Urinary bladder (tissue), 4 donors: Measurements from ENCODE around the gene FKBP1B. TPM values are rescaled to one million over a fixed set of nuclear protein-coding genes. Genes with fewer than 3 reads are reported as not detected.
"Not testable (repeated sequence)": the region's sequence is repeated elsewhere in the genome, so short reads cannot be mapped to it uniquely, and the experiment has no call there.

Experiments
- DNase-seq: peaks from one replicate; pipeline ENCODE4 v3.0.0-alpha.2; 2015; ENCODE audit errors: extremely low spot score
- H3K27ac ChIP-seq: one replicate; pipeline ENCODE4 v1.5.1; 2013; ENCODE audit warnings: low read depth, mild to moderate bottlenecking, moderate library complexity
- H3K36me3 ChIP-seq: one replicate; pipeline ENCODE4 v1.6.1; 2013; ENCODE audit warnings: mild to moderate bottlenecking, moderate library complexity; ENCODE audit not compliant: insufficient read depth
- H3K4me1 ChIP-seq: one replicate; pipeline ENCODE4 v1.6.1; 2013; ENCODE audit warnings: mild to moderate bottlenecking, moderate library complexity; ENCODE audit not compliant: insufficient read depth
- H3K4me3 ChIP-seq: one replicate; pipeline ENCODE4 v1.5.1; 2013; ENCODE audit warnings: low read depth, low read length
- WGBS: extraction: QIAGEN DNeasy Blood & Tissue Kit; methylation state at CpG from one replicate; pipeline ENCODE4 v1.1.7; 2013; 5-methylcytosine and 5-hydroxymethylcytosine counted together
- polyA plus RNA-seq: library from polyadenylated mRNA; stranded (reverse); fragments of 200-250 nt; gene quantifications from one replicate; pipeline ENCODE4 v1.2.3, GENCODE V29; 2013
- total RNA-seq: library from RNA; depleted of rRNA; stranded (reverse); fragments of >200 nt; gene quantifications from one replicate; pipeline ENCODE4 v1.2.3, GENCODE V29; 2014
- donor health status: healthy with polysubstance abuse.
- donor health status: healthy.

FKBP1B gene
- total and polyA plus RNA-seq, 2 donors, result 5.1 to 10.5 TPM

DNA sequence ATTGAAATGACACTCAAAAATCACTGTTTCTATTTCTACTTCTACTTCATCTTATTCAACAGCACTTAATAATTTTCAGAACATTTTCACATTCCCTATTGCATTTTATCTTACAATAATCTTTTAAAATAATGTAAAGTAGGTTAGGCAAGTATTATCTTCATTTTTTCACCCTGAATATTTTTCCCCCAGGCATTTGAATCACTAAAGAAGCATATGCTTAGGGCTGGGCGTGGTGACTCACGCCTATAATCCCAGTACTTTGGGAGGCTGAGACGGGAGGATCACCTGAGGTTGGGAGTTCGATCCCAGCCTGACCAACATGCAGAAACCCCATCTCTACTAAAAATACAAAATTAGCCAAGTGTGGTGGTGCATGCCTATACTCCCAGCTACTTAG lies 9.0 kb upstream of the FKBP1B start:
- 97% methylated on average over 4 of the region's 4 CpGs for WGBS
- no peaks in the 10 kb centered on the region for H3K36me3 ChIP-seq
- H3K4me1 ChIP-seq, result no peaks in the 10 kb centered on the region
- H3K4me3 ChIP-seq, result no peak overlapping the region
- no peak for DNase-seq
- no peak overlapping the region for H3K27ac ChIP-seq

DNA sequence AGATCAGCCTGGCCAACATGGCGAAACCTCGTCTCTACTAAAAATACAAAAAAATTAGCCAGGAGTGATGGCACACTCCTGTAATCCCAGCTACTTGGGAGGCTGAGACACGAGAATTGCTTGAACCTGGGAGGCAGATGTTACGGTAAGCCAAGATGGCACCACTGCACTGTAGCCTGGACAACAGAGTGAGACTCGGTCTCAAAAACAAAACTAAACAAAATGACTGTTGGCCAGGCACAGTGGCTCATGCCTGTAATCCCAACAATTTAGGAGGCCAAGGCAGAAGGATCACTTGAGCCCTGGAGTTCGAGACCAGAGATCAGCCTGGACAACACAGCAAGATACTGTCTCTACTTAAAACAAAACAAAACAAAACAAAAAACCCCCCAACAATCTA lies 6.4 kb upstream of the FKBP1B start:
- not testable (repeated sequence) for DNase-seq, H3K4me3 ChIP-seq, H3K4me1 ChIP-seq, H3K27ac ChIP-seq, H3K36me3 ChIP-seq
- 96% methylated on average over 6 of the region's 6 CpGs for WGBS

DNA sequence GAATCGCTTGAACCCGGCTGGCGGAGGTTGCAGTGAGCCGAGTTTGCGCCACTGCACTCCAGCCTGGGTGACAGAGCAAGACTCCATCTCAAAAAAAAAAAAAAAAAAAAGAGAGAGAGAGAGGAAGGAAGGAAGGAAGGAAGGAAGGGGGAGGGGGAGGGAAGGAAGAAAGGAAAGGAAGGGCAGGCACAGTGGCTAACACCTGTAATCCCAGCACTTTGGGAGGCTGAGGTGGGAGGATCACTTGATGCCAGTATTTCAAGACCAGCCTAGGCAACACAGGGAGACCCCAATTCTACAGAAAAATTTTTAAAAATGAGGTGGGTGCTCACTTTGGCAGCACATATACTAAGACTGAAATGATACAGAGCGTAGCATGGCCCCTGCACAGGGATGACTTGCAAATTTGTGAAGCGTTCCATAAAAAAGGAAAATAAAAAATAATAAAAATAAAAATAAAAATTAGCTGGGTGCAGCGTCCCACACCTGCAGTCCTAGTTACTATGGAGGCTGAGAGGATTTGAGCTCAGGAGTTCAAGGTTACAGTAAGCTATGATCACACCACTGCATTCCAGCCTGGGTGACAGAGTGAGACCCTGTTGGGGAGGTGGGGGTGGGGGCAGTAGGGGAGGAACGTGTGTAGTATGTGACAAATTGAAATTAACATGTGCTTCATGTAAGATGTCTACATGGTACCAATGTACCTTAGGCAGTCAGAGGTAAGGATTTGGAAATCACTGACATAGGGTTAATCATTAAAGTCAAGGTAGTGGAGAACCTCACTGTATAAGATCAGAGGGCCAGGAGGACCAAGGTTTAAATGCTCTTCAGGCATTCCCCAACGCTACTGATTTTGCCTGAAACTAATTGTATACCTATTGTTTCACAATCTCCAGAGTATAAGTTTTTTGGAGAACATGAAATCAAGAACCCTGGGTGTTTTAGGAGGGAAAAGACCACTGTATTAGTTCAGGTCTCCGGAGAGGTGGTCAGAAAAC lies 3.7 kb upstream of the FKBP1B start:
- 83% methylated on average over 11 of the region's 11 CpGs for WGBS
- H3K36me3 ChIP-seq, result no peaks in the 10 kb centered on the region
- DNase-seq, result no peak
- no peak overlapping the region for H3K27ac ChIP-seq
- peaks cover 4% of the 10 kb centered on the region for H3K4me1 ChIP-seq
- H3K4me3 ChIP-seq, result no peak overlapping the region

DNA sequence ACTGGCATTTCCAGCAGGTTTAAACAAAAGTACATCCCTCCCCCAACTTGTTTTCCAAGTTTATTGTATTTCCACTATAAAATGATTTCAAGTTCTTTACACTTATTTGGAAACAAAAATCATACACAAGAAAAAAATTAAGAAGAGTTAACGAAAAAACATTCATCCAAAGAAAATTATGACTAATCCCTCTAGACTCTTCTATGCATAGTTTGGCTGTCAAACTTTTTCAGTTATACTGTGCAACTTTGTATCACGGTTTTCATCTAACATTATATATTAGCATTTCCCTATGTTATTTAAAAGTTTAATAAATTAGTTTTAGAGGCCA lies 3.0 kb upstream of the FKBP1B start:
- peak overlapping the region; percentile 72 for H3K4me3 ChIP-seq
- H3K4me1 ChIP-seq, result peaks cover 4% of the 10 kb centered on the region
- no peak for DNase-seq
- H3K36me3 ChIP-seq, result no peaks in the 10 kb centered on the region
- WGBS, result 2% methylated on average over 2 of the region's 2 CpGs
- H3K27ac ChIP-seq, result no peak overlapping the region

DNA sequence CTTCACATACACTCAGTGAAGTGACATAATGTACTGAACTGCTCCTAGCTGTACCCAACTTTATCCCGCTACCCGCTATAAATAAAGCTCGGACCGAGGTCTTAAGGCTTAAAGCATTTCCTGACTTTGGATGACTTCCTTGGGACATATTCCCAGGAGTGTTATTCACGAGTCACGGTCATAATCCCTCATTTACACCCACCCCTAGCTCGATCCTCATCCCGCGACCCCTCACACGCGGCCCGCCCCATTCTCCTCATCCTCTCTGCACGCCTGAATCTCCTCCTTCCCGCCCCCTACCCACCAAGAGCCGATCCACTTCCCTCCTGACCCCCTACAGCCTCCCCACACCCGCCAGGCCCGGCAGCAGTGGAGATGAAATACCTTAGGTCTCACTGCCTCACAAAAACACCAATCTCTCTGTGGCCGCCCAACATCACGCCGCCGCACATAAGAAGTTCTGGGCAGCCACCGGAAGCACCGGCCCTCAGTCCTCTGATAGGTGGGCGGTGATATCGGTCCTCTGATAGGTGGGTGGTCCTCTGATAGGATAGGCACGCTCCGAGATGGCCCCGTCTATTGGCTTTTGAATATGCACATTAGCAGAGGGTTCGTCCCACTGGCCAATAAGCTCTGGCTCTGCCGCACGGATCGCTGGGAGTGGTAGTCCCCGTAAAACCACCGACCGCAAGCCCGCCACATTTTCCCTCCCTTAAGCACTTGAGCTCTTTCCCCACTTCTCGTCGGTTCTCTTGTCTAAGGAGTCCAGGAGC lies 2.4 kb upstream of the FKBP1B start, which contains the start of gene WDCP:
WDCP (minus strand) TSS at position 462 of the 773 bp plus-strand sequence. CDS start 7,897 bp downstream, outside the sequence.
- Histone ChIP-seq H3K4me3 (peak within 1 kb of the TSS; percentile 72), H3K4me1 (peaks cover 4% of the 10 kb centered on the region), H3K27ac (peak within 1 kb of the TSS; percentile 48), H3K36me3 (no peaks in the 10 kb centered on the region)
- under 1% methylated on average over 38 of the region's 38 CpGs for WGBS
- peak; percentile 94 for DNase-seq

DNA sequence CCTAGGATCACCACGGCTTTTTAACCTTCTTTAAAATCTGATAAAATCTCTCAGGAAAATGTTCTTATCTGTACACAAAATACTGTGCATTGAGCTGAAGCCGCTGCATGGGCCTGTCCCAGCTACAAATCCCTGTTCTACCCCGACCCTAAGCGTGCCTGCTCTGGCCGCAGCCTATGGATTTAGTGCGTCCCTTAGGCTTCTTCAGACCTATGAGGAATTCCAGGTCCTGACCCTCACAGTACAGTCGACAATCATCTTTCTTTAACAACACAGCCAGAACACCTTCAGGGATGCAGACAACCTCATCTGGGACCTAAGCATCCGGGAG lies 1.9 kb upstream of the FKBP1B start:
- DNase-seq, result no peak
- Histone ChIP-seq H3K36me3 (no peaks in the 10 kb centered on the region), H3K4me3 (no peak overlapping the region), H3K27ac (no peak overlapping the region), H3K4me1 (peaks cover 4% of the 10 kb centered on the region)
- WGBS, result 43% methylated on average over 8 of the region's 8 CpGs

DNA sequence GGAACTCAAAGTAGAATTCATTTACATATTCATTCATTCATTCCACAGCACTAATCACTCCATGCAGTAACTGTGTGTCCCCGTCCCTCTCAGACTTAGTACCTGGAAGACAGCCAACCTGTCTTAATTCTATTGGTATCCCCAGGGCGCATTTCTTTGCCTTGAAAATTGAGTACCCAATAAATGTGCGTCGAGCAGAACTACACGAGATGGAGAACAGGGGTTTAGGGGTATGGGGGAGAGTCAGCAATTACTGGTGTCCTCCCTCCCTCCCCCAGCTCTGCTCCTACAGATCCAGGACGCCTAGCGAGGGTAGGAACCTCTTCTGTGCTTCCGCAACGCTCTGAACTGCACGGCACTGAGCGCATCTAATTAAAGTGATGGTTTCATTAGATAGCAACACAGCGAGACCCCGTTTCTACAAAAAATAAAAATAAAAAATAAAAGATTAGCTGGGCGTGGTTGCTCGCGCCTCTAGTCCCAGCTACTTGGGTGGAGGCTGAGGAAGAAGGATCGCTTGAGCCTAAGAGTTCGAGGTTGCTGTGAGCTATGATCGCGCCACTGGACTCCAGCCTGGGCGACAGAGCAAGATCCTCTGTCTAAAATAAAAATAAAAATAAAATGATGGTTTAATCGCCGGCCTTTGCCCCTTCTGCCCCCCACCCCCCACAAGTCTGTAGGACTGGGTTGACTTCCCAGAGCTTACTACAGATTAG lies 614 bp upstream of the FKBP1B start:
- WGBS, result 17% methylated on average over 23 of the region's 23 CpGs
- Histone ChIP-seq H3K4me1 (peaks cover 4% of the 10 kb centered on the region), H3K4me3 (peak overlapping the region; percentile 89), H3K36me3 (no peaks in the 10 kb centered on the region), H3K27ac (no peak overlapping the region)
- no peak for DNase-seq

DNA sequence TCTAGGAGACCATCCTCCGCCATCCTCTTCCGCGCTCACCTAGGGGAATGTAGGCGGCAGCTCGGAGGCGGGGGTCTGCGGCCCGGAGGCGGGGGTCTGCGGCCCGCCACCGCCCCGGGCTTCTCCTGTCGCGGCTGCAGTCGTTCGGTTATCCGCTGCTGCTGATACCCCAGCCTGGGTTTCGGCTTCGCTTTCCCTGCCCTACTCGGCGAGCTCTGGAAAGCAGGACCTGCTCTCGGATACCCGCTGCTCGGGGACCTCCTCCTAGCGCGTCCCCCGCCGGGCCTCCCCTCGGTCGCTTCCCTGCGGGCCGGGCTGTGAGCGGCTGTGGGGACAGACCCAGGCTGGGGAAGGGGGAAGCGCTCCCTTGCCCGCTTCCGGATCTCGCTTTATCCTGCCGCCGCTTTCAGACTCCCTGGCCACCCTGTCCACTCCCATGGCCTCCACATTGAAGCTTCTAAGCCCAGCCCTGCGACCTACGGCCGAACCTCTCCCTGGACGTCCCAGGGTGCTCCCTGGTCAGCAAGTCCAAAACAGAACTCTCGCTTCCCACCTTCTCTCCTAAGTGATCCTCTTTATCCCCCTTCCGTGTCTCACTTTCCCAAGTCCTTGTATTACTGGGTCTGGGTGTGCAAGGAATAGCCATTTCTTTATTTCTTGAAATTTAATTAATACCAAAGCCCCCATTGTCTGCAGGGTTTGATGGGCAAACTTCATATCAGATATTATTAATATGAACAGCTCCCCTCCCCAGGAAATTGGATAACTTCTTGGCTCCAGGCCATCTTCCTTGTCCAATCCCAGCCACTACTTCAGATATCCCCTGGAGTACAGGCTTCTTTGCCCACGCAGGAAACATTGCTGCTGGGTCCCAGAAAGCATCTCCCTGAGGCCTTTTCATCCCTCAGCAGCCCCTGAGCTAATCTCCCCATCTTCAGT lies 769 bp downstream of the FKBP1B start:
- Histone ChIP-seq H3K27ac (peak overlapping the region; percentile 52), H3K4me3 (peak overlapping the region; percentile 89), H3K4me1 (peaks cover 4% of the 10 kb centered on the region), H3K36me3 (no peaks in the 10 kb centered on the region)
- DNase-seq, result no peak
- WGBS, result 4% methylated on average over 47 of the region's 47 CpGs

DNA sequence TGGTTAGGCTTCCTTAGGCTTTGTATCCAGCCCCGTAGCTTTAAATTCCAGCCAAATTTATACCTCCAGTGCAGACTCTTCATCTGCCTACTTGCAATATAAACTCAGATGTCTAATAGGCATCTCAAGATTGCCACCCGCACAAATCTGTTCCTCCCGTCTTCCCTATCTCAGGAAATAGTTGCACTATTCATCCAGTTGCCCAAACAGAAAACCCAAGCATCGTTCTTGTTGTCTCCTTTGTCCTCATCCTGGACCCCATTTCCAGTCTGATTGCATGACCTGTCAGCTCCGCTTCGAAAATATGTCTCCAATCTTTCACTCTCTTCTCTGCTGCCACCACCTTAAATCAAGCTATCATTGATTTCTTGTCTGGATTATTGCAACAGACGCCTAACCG lies 2.3 kb downstream of the FKBP1B start:
- peaks cover 4% of the 10 kb centered on the region for H3K4me1 ChIP-seq
- no peaks in the 10 kb centered on the region for H3K36me3 ChIP-seq
- 82% methylated on average over 8 of the region's 8 CpGs for WGBS
- H3K27ac ChIP-seq, result no peak overlapping the region
- DNase-seq, result no peak
- no peak overlapping the region for H3K4me3 ChIP-seq

DNA sequence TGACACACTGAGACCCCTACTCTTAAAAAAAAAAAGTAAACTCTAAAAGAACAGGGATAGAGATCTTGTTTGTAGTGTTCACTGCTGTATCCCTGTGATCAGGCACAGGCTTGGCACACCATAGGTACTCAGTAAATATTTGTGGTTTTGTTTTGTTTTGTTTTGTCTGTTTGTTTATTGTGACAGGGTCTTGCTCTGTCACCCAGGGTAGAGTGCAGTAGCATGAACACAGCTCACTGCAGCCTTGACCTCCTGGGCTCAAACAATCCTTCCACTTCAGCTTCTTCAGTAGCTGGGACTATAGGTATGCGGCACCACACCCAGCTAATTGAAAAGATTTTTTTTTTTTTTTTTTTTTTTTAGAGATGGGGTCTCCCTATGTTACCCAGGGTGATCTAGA lies 3.4 kb downstream of the FKBP1B start:
- no peak overlapping the region for H3K27ac ChIP-seq
- no peak for DNase-seq
- no peak overlapping the region for H3K4me3 ChIP-seq
- H3K4me1 ChIP-seq, result peaks cover 4% of the 10 kb centered on the region
- H3K36me3 ChIP-seq, result no peaks in the 10 kb centered on the region
- WGBS, result 94% methylated on average over 1 of the region's 1 CpG

DNA sequence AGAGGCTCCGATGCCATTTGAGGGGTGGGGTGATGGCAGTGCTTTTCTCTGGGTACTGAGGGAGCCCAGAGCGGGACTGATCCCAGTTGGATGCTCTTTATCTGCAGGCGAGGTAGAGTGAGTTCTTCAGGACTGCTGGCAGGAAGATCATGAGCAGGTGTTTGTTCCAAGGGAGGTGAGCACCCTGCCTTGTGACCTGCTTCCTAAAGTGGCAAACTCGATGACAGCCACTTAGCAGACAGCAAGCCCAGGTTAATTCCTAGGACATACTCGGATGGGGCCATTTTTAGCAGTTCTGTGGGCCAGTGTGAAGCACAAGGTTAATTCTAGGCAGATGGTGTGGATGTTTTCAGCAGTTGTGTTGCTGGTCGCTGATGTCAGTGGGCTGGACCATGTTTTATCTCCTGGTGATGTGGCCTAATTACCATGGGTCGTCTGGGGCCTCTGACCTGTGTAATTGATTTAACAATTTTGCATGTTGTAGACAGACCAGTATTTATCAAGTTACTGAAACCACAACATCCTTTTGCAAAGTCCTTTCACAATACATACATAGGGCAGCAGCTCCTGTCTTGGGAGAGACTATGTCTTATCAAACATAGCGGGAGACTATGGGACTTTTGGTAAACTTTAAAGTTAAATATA lies 4.9 kb downstream of the FKBP1B start:
- no peak overlapping the region for H3K27ac ChIP-seq
- DNase-seq, result no peak
- H3K4me3 ChIP-seq, result no peak overlapping the region
- H3K4me1 ChIP-seq, result peaks cover 2% of the 10 kb centered on the region
- no peaks in the 10 kb centered on the region for H3K36me3 ChIP-seq
- WGBS, result 81% methylated on average over 8 of the region's 8 CpGs

DNA sequence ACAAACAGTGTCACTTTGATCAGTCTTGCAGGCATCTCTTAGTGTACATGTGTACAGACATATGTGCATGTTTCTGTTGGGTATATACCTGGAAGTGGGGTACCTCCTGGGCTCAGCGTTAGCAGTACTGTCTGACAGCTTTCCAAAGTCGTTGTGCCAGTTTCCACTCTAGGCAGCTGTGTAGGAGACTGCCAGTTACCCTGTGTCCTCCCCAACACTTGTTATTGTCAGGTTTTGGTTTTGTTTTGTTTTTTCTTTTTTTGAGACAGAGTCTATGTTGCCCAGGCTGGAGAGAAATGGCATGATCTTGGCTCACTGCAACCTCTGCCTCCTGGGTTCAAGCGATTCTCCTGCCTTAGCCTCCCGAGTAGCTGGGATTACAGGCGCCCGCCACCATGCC lies 6.2 kb downstream of the FKBP1B start:
- Histone ChIP-seq H3K4me3 (no peak overlapping the region), H3K27ac (no peak overlapping the region), H3K36me3 (no peaks in the 10 kb centered on the region), H3K4me1 (no peaks in the 10 kb centered on the region)
- 82% methylated on average over 6 of the region's 6 CpGs for WGBS
- DNase-seq, result no peak
